DMS53 (cell line): Measurements from ENCODE around the gene PHF21A.

ENCODE experiments used
- DNase-seq: peaks from one replicate; lab custom pipeline; 2025; lab: John Stamatoyannopoulos, UW

The PHF21A gene

GRCh38 chr11:45933846-45934579, 187.2 kb downstream of the PHF21A start:
- no peak for DNase-seq

GRCh38 chr11:45933131-45933831, 188.0 kb downstream of the PHF21A start:
- no peak for DNase-seq

DNA sequence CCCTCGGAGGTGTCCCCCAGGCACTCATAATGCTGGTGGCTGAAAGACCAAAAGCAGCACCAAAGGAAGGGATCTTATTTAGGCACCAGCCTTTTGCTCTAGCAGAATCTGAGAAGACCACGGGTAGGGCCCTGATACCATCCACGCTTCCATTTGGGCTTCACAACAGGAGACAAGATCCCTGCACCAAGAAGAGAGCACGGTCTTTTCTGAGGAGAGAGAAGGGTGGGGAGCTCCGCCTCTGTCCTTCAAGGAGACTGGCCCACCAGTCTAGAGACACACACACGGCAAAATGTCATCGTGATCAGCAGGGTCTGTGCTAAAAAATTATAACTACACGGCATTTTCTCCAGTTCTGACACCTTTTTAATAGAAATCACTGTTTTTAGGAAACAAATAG, 189.0 kb downstream of the PHF21A start:
- DNase-seq, result no peak

DNA sequence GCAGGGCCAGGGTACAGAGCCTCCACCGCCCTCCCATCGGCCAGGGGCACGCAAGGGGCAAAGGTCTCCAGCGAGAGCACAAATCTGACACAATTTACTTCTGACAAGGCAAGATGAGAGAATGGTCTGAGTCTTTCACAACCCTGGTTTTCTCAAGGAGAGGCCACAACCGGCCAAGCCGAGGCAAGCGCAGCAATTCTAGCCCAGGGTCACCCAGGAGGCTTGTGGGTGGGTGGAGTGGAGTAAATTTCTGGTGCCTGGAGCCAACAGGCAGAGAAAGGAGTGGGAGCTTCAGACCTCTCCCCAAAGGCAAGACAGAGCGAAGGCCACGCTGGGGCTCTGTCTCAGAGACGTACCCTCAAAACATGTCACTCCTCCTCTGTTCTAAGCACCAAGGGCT, 189.5 kb downstream of the PHF21A start:
- no peak for DNase-seq

- DNase-seq, result no peak
These were observed 190.2 kb downstream of the PHF21A start for GRCh38 chr11:45930951-45931570.

- peak; percentile 96 for DNase-seq
These were observed 191.0 kb downstream of the PHF21A start for GRCh38 chr11:45930031-45930794.

- DNase-seq, result peak; percentile 84
These were observed 191.7 kb downstream of the PHF21A start for GRCh38 chr11:45929486-45930030.

DNA sequence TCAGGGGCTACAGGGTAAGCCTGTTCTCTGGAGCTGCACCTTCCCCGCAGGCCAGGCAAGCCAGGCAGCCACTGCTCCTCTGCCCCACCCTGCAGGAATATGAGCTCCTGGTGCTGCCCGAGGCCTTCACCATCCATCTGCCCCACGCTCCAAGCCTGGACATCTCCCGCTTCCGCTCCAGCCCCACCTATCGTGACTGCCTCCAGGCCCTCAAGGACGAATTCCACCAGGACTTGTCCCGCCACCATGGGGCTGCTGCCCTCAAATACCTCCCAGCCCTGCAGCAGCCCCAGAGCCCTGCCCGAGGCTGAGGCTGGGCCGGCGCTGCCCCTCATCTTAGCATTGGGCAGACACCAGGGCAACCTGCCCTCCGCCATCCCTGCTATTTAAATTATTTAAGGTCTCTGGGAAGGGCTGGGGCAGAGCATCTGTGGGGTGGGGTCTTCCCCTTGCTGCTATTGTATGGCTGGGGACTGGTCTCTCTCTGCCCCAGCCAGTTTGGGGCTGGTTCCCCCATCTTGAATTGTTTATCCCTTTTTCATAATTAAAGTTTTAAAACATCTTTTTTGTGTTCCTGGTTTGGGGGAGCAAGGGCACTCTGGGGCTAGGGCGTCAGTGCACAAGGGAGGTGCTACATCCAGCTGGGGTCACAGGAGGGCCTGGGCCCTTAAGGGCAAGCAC, 192.6 kb downstream of the PHF21A start:
- DNase-seq, result peak; percentile 10

- DNase-seq, result no peak
These were observed 193.4 kb downstream of the PHF21A start for GRCh38 chr11:45927684-45928413.

- no peak for DNase-seq
These were observed 193.9 kb downstream of the PHF21A start for GRCh38 chr11:45927332-45927683.

- DNase-seq, result no peak
These were observed 194.5 kb downstream of the PHF21A start for GRCh38 chr11:45926536-45927331.

DNA sequence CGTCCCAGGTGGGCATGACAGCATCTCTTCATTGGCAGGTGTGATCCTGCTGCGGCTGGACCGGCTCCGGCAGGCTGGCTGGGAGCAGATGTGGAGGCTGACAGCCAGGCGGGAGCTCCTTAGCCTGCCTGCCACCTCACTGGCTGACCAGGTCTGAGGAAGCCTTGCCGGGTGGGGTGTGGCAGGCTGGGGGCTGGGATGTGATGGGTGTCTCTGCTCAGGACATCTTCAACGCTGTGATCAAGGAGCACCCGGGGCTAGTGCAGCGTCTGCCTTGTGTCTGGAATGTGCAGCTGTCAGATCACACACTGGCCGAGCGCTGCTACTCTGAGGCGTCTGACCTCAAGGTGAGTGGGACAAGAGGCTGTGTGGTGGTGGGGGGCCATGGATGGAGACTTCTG, 195.3 kb downstream of the PHF21A start:
- DNase-seq, result no peak

GRCh38 chr11:45925550-45925949, 195.7 kb downstream of the PHF21A start:
- DNase-seq, result no peak

DNA sequence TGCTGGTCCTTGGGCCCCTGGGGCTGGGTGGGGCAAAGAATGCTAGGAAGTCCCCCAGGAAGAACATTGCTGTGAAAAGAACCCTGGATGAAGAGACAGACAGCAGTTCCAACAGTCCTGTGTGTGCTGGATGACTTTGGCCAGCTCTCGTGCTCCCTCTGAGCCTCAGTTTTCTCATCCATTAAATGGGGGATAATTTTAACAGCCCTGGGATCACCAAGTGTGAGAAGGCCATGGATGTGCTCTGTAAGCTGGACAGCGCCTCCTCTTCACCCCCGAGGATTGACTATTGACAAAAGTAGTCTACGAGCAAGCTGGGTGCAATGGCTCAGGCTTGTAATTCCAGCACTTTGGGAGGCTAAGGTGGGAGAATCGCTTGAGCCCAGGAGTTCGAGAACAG, 196.3 kb downstream of the PHF21A start:
- DNase-seq, result no peak

DNA sequence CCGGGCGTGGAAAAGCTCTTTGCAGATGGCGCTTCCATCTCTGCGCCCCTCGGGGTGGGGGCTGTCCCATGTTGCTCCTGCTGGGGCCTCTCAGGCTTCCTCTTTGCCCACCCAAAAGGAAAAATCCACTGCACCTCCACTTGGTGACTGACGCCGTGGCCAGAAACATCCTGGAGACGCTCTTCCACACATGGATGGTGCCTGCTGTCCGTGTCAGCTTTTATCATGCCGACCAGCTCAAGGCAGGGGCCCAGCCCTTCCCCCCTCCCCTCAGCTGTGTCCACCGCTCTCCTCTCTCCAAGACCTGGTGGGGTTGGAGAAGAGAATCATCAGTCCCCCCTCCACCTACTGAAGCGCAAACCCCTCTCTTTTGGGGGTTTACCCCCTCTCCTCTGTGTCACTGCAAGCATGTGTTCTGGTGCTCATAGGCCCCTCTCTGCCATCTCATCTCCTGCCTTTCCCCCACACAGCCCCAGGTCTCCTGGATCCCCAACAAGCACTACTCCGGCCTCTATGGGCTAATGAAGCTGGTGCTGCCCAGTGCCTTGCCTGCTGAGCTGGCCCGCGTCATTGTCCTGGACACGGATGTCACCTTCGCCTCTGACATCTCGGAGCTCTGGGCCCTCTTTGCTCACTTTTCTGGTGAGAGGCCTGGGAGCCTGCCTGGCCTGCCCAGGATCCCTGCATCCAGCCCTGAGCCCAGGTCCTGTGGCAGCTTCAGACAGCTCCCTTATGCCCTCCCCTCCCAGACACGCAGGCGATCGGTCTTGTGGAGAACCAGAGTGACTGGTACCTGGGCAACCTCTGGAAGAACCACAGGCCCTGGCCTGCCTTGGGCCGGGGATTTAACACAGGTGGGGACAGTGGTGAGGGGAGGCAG, 197.0 kb downstream of the PHF21A start:
- DNase-seq, result no peak

DNA sequence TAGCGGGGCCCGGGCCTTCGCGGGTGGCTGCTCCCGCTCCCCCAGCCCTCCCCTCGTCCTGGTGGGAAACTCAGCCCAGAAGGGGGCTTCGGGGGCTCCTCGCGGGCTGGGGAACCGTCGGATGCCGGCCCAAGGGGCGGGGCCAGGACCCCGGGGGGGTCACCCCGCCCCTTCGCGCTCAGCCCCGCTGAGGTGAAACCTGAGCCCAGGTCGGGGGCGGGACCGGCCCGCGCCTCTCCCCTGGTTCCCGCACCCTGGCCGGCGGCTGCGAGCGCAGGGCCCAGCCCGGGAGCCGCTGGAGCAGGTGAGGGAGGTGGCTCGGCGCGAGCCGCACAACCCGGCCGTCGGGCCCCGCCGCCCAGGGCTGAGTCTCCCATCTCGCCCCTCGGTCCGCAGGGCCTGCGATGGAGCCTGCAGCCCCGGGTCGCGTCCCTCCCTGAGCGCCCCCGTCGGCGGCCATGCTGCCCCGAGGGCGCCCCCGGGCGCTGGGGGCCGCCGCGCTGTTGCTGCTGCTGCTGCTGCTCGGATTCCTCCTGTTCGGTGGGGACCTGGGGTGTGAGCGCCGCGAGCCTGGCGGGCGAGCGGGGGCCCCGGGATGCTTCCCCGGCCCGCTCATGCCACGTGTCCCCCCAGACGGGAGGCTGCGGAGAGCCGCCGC, 198.7 kb downstream of the PHF21A start, which contains the start of gene LARGE2:
Gene LARGE2 (plus strand): TSS at position 232 of the 658 bp plus-strand sequence. CDS start 227 bp downstream, at position 459.
- peak; percentile 90 for DNase-seq

GRCh38 chr11:45921561-45922424, 199.5 kb downstream of the PHF21A start:
- peak; percentile 97 for DNase-seq
